ACHN (cell line): Measurements from ENCODE around the gene SUSD6.
"Not testable (repeated sequence)": the region's sequence is repeated elsewhere in the genome, so short reads cannot be mapped to it uniquely, and the experiment has no call there.

ENCODE experiments used
- DNase-seq: peaks from one replicate; pipeline ENCODE4 v3.0.0-alpha.2; 2015
- in situ Hi-C: cut with HindIII; loops from 2 replicates; pipeline ENCODE4 v1.10.0; 2017; ENCODE audit warnings: low sequenced_read_pairs, low pct_ligation_motif_present, low pct_unique_long_range_greater_than_20kb

SUSD6 gene

DNA sequence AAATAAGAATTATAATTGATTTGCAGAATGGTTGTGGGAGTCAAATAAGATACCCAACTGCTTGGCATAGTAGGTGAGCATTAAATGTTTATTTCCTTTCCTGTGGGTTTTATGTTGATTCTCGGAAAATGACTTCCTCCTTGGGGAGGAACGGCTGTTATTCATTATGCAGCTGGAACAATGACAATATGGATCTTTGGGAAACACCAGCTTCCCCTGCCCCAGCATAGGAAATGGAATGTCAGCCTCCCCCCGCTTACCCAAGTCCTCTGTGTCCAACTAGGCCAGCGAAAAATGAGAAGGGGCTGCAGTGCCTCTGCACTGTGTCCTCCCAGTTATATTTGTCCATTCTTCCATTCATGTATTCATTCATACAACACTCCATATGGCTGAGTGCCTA lies 25.0 kb upstream of the SUSD6 start:
- no peak for DNase-seq
- in situ Hi-C loops = no loop called here

DNA sequence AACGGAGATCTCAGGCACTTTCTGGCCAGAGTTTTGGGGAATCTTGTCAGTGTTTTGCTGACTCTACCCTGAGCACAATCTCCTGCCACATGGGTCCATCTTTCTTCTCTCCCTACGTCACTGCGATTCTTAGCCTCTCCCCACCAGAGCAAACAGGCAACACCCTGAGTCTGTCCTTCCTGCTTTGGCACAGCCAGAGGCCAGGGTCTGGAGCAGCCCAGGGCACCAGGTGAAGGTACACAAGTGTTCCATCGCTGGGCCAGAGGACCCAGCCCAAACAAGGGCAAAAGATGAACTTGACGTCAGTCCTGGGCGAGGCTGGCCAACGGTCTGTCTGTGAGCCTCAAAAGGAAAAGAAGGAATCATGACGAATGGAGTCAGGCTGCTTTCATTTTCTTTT lies 24.0 kb upstream of the SUSD6 start:
- in situ Hi-C loops = no loop called here
- DNase-seq = no peak

DNA sequence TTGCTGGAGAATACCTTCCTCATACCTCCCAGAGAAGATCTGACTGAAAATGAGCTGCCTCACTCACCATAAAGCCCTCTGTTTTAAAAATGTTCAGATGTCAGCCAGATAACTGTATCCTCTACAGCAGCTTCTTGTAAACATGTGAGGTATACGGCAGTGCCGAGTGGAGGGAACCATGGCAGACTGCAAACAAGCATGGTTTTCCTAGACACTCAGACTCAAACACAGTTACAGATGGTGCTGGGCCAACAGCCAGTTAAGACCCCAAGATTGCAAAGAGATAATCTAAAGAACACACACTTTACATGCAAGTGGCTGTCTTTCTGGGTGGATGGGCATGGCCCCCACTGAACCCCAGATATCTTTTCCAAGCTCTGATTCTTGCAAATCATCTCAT lies 20.1 kb upstream of the SUSD6 start:
- in situ Hi-C loops = no loop called here
- DNase-seq = no peak

DNA sequence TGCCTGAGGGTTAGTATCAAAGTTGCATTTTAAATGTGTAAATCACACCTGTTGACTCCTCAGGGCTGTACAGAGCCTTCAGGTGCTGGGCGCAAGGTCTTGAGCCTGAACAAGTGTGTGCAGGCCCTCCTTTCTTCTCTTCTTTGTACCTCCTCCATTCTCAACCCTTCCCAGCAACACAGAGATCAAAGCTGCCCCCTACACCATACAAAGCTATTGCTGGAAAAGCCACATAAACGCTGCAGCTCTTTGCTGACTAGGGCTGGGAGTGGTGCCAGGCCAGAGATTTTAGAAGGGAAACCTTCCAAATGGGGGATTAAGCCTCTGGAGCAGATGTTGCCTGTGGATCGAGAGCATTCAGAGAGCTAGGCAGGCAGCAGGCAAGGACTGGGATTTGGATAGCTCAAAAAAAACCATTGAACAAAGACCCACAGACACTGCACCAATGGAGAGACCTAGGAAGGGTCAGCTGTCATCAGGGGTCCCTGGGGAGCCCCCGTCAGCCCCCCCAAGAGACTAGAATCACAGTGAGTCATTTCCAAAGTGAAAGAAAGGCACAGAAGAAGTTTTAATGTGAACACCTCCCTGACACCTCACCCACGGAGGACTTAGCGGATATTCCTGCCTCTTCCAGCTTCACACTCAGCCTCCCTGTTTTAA lies 18.2 kb upstream of the SUSD6 start:
- DNase-seq = no peak
- in situ Hi-C loops = no loop called here

DNA sequence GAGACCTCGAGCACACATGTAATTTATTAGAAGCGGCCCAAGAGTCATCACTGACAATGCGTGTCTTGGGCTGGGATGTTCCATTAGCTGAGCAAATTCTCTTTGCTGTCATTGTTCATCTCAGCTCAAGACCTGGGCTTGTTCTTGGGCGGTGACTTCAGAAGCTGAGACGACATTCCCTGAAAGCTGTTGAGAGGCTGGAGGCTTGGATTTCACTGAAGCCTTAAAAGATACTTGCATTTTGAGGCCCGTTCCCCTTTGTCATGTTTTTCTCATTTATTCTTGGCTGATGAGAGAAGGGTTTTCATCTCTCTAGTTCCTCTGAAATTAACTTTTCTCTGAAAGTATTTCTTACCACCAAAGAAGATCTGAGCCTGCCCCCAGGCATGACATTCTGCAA lies 16.6 kb upstream of the SUSD6 start:
- DNase-seq = no peak
- in situ Hi-C loops = no loop called here

DNA sequence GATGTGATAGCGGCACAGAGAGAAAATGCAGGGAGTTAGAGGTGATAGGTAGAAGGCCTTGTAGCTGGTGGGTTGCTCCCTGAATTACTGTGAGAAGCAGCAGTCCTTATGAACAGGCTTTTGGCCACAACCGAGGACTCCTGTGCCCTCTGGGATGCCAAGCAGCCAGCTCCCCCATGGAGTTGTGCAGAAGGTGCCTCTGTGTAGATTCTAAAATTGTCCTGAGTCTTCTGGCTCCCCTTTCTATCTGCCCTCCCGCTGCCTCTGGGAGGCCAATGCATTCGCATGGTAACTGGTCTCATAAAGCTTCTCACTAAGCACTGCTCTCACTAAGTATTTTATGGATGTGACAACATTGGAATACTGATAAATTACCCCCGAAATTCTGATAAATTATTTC lies 16.1 kb upstream of the SUSD6 start:
- in situ Hi-C loops = no loop called here

DNA sequence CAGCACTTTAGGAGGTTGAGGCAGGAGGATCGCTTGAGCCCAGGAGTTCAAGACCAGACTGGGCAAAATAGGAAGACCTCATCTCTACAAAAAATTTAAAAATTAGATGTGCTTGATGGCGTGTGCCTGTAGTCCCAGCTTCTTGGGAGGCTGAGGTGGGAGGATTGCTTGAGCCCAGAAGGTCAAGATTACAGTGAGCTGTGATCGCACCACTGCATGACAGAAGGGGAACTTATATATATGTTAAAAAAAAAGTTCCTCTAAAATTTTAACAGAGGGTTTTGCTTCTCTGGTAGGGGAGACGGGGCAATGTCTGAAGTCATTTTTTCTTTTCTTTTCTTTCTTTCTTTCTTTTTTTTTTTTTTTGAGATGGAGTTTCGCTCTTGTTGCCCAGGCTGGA lies 12.0 kb upstream of the SUSD6 start:
- in situ Hi-C loops, DNase-seq: not testable (repeated sequence)

More for the DNA sequence above, 16.1 kb upstream of the SUSD6 start:
- DNase-seq = no peak

DNA sequence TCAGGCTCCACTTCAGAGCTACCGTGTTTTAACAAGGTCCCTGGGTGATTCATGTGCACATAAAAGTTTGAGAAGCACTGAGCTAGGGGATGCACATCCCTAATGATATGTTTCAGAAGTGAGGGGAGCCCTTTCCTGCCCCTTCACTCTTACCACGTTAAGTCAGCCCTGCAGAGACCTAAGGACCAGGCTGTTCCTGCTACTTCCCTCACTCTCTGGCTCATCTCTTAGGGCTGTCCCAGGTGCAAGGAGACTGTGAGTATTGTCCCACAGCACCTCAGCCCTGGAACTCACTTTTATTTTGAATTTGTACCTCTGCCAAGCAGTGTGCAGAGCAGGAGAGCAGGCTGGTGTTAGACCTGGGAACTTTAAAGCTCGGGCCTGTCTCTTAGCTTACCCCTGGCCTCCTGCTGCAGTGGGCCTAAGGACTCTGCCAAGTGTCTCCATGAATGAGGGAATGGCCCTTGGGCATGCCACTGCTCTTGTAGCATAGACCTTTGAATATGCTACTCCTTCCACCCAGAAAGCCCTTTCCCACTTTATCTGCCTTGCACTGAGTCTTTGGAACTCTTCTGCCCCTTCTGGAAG lies 11.0 kb upstream of the SUSD6 start:
- in situ Hi-C loops = no loop called here
- DNase-seq = no peak

DNA sequence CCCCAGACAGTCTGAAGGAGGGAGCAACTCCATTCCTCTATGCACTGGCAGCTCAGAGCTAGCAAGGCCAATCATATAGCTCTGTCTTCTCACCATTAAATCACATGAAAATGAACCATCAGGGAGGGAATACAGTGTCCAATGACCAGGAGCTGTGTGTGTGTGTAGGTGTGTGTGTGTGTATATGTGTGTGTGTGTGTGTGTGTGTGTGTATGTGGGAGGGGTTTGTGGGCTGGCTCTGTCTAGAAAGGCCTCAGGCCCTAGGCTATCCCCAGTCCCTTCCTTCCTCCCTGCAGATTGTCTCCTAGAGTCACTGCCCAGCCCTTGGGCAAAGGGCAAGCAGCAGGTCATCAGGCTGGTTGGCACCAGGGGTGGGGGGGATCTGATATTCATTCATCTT lies 5.7 kb upstream of the SUSD6 start:
- DNase-seq = no peak
- in situ Hi-C loops = no loop called here

DNA sequence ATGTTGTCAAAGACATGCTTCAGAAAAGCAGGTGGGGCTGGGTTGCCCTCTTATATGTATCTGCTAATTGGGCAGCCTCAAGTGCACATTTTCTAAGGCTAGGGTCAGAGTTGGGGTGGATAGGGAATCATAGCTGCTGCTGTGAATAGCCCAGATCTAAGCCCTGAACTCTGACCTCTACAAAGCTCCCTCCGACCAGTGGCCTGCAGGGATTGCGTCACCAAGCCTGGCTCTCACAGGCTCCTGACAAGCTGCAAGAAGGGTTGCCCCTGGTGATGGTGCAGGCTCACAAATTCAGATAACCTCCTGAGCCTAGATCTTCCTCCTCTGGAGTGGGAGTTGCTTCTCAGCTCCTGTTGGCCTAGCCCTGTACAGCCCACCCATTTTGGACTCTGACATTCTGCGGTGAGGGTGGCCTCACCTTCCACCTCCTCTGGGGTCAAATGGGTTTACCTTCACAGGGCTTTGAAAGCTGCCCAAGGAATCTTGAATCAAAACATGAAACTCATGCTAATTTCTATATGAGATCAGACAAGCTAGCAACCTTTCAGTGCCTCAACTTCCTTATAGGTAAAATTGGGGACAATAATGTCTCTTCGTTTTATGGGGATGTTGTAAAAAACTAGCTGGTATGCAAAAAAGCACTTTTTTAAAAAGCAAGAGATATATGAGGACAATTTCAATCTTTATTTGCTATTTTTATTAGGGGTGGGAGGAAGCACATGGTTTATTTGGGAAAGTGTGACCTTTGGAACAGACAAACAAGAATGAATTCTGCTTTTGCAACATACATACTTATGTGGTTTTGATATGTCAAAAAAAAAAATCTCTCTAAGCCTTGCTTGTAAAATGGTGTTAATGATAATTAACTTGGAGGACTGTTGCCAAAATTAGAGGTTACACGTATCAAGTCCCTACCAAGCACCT lies 4.9 kb upstream of the SUSD6 start:
- no peak for DNase-seq
- in situ Hi-C loops = no loop called here

DNA sequence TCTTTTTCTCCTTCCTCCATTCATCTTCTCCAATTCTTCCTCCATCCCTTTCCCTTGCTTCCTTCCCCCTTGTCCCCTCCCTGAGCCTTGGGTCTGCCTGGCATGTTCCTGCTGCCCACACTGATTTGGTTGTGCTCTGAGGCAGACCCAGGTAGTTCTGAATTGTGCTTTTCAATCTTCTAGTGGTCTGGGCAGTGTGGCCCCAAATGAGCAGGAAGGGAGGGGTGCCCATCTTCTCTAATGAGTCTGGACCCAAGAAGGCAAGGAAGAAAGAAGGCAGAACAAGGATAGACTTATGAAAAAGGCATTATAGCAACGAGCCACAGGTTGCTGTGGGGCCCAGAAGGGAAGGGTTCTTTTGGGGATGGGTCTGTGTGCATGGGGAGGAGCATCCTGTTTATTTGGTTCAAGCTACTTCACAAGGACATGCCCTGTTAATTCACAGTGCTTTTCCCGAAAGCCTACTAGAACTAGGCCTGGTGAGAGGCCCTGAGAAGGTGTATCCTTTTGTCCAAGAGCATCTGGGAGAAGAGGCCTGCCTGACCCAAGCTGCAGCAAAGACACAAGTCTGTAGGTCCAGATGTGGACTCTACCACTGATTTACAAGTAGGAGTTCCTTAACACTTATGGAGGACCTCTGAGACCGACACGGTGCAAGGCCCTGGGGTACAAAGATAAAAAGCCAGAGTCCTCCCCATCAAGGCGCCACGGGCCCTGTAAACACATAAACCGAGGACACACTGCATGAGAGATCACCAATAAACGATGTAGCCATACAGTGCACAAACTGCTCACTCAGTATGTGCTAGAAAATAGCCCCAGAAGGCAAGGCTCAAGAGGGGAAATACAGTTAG lies 1.1 kb upstream of the SUSD6 start:
- DNase-seq = no peak
- in situ Hi-C loops = no loop called here

DNA sequence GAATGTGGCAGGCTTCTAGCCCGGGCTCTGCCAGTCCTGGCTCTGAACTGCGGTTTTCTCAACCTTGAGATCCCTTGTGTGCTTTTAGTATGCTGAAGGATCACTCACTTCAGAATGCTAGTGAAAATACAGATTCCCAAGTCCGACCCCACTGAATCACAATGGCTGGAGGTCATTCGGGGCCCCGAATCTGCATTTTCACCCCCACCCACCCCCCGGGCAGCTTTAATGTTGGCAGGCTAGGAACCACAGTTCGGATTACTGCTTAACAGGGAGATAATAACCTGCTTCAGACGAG lies 573 bp upstream of the SUSD6 start:
- DNase-seq = peak; percentile 35
- in situ Hi-C loops = no loop called here

DNA sequence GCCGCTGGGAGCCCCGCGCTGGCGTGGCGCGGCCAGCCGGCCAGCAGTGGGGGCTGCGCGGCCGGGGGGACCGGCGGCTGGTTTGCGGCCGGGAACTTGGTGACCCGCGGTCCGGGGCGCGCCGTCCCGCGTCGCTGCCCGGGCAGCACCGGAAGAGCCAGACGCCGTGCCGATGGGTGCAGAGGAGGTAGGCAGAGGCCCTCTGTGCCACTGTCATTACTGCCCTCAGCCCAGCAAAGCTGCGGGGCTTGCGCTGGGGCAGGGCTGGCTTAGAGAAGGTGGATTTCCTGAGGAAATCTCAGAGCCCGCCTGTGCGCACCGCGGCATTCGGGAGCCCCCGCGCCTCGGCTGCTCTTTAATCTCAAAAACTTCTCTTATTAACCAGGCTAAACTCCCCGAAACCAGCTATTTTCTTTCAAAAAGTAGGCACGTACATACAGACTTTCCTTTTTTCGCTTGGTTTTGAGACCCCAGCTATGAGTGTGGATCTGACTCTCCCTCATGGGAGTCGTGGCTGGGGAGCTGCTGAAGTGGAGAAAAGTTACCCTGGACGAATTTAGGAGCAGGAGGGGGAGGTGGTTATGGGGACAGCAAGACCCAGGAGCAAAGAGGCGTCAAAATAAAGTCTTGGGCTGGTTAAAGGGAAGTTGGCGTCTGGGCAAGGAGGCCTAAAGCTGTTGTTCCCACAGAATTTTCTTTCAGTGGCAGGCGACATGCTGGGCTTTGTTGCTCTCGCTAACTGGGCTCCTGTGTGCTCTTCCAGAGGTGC lies 802 bp downstream of the SUSD6 start:
- in situ Hi-C loops = no loop called here
- peak; percentile 43 for DNase-seq

DNA sequence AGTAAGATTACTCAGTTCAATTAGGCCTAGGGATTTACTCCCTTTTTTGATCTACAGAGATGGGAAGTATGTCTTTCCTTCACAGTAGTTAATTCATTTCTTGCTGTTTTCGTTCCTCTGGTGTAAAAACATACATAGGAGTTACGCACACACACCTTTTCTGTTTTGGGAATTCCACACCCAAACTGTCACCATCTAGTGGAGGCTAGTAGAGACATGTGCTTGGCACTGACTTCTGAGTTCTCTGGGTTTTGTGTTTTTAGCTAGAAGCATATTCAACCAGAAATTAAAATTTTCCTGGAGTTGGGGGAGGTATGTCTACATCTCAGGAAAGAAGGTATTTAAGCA lies 1.4 kb downstream of the SUSD6 start:
- no peak for DNase-seq
- in situ Hi-C loops = no loop called here

DNA sequence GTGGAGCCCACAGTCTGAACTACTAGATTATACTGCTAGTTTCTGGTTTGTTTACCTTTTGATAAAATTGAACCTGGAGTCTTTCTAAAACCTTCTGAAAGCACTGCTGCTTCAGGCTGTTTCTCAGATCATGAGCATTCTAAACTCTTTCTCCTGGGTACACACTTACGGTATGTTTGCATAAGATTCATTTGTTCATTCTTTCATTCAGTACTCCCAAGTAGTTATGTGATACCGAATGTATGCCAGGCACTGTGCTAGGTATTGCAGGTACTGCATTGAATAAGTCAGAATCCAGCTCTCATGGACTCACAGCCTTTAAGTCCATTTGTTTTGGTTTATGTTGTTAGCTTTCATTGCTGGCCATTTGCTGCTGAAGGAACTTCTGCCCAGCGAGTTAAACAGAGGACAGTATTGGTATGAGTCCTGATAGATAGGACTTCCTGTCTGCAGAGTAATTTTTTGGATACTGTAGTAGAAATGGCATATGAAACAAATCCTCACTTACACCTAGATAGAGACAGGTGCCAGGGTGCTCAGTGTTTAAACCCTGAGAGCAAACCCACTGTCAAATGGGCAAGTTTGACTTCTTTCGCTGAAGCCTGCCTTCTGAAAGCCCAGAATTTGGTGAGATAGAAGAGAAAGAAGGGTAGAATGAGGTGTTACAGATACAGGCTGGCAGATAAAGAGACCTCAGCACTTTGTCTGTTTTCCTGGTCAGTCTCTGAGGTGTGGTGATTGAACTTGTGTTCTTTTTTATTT lies 2.1 kb downstream of the SUSD6 start:
- in situ Hi-C loops = no loop called here
- no peak for DNase-seq

DNA sequence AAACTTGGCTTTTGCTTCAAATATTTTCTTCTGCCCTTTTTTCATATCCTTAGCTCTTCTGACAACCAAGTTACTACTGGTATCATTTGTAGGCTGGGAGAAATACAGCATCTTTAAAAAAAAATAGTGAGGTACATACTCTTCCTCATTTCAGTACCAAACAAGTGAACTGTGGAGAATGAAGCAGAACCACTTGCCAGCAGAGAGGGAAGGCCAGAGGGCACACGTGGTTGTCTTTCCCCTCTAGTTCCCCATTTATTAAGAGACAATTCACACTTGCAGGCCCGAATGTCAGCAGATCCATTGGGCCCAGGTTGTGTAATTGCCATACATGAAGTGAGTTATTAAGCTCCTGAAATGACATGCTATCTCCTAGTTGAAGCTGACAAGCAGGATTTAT lies 3.2 kb downstream of the SUSD6 start:
- DNase-seq = no peak
- in situ Hi-C loops = no loop called here

DNA sequence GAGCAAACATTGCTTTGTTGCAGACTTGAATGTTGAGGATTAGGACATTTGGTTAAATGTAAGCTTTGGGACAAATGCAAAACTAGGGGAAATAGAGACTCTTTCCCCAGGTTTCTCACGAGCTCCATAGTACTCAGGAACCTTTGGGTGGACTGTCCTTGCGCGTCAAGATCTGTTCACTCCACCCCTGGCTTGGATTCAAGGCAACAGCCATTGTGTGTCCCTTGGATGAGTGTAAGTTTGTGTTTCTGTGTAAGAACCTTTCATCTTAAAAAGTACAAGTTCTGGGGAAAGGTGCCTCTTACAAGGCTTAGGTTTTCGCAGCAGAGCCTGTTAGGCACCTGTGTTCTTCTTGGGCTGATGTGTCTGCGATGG lies 3.7 kb downstream of the SUSD6 start:
- in situ Hi-C loops = no loop called here
- no peak for DNase-seq
